HG03097 (cell line): ENCODE measurements around the gene ELMO1.

Source experiments
- ATAC-seq: cut with Tn5 transposase; IDR thresholded peaks from one replicate; pipeline ENCODE4 v1.9.1; 2021; ENCODE audit not compliant: unreplicated experiment, low FRiP score

Gene ELMO1

GRCh38 chr7:37284285-37284684, 164.4 kb downstream of the ELMO1 start:
- ATAC-seq: no peak

DNA sequence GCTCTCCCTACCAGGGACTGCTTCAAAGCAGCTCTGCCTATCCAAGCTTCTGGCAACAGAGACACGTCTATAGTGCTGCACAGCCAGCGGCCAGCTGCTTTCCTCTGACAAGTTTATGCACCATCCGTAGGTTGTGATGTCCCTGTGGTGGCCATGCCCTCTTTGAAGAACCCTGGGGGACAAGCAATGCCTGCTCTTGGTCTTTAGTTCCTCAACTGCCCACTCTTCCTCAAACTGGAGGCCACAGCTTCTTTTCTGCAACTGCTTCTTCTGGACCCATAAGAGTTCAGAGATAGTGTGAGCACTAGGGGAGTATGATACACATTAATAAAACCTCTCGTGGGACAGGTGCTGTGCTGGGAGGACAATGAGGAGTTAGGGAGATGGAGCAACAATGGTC, 164.9 kb downstream of the ELMO1 start:
- ATAC-seq: no peak

DNA sequence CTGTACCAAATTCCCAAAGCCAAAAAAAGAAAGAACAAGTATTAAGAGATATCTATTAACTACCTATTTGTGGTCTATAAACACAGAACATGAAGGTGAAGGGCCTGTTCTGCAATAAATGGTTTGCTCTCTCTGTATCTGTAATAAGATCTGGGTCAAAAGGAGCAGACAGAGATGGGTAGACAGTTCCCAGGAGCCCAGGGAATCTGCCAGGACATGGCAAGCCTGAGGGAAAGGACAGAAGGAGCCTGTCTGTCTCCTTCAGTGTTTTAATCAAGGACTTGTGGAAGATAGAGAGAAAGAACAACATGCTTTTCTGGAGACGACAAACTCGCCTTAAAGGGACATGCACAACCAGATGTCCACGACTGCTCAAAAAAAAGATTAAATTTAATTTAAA, 165.7 kb downstream of the ELMO1 start:
- no peak for ATAC-seq

GRCh38 chr7:37282093-37282444, 166.6 kb downstream of the ELMO1 start:
- ATAC-seq: no peak

DNA sequence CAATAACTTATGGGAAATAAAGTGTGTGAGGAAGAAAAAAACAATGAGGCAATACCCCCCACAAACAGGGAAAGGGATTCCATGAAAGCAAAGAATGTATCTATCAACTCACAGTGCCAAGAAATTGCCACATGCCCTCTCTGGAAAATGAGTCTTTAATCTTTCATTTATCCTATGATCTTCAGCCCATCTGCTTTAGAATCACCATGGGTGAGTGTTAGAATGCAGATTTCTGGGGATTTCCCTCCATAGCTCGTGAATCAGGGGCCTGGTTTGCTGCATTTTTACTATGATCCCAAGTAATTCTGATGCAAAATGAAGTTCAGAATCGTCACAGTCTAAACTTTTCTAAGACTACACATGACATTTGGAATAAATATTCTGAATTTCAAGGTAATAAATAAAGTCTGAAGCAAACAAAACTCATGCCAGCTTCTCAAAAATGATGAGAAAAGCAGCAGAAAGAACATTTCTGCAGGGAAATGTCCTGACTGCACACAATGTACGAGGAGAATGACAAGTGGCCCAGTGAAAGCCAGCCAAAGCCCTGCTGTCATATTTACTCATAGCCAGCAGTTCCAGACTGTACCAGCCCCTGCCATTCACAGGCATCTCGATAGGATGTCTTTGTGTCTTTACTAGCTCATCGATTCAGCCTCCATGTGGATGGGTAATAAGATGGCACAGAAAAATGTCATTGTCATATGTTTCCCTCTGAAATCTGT, 167.1 kb downstream of the ELMO1 start:
- ATAC-seq: no peak

DNA sequence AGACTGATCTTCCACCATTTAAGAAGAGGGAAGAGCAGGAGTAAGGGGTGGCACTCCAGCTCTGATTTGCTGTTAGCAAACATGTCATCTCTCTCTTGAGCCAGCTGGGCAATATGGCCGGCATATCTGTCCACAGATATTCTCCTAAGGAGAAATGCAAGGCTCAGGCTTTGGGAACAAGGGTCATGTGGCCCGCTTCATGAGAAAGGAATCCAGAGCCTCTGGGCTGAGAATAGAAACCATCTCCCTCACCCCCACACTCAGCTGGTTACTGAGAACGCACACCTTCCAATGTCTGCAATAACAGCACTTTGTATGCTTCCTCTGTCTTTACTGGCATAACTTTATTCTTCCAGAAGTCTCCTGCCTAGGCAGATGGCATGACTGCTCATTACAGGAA, 171.2 kb downstream of the ELMO1 start:
- no peak for ATAC-seq

- no peak for ATAC-seq
Observed at GRCh38 chr7:37275078-37275710, 173.5 kb downstream of the ELMO1 start.

GRCh38 chr7:37273891-37274290, 174.8 kb downstream of the ELMO1 start:
- no peak for ATAC-seq

- ATAC-seq: no peak
Observed at GRCh38 chr7:37269711-37270508, 178.8 kb downstream of the ELMO1 start.

DNA sequence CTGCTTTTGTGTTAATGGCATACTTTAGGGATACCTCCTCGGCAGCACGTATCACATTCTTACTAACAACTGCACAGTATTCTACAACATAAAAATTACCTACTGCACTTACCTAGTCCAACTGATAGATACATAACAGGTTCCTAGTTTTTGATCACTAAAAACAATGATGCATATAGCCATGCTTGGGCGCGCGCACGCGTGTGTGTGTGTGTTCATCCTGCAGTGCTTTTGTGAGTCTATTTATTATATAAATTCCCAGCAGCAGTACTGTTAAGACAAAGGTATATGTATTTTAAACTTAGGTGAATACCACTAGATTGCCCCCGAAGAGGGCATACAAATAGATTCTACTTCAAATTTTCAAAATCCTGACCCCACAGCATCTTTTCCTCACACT, 181.4 kb downstream of the ELMO1 start:
- no peak for ATAC-seq

GRCh38 chr7:37265876-37266275, 182.8 kb downstream of the ELMO1 start:
- ATAC-seq: no peak

DNA sequence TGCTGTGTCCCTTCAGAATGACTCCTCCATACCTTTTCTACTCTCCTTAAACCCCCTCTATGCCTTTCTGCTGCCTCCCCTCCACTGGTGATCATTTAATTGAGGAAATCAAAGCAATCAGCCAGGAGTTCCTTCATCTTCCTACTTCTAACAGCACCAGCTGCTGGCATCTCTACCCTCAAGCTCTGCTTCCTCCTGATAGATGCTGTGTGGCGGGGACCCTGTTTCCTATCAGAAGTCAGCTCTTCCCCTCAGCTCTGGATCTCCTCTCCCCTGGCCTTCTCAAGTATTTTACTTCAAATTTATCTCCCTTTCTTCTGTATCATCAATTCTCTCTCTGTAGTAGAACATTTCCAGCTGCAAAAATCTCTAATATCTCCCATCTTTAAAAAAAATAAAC, 183.7 kb downstream of the ELMO1 start:
- no peak for ATAC-seq

DNA sequence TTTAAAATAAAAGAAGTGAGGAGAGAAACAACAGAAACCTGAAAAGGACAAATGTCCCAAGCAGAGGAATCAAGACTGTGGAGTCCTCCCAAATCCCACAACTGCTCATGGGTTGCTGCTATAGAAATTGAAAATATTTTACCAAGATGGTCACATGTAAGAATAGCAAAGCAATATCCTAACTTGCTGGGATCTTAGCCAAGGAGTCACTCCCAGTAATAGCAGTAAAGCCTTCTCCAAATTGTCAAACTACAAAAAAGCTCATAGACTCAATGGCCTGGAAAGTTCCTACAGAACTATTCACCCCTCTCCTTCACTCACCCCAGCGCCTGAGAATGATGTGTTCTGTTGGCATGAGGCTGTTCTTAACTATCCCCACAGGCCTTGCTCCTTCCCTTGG, 186.5 kb downstream of the ELMO1 start:
- ATAC-seq: no peak

DNA sequence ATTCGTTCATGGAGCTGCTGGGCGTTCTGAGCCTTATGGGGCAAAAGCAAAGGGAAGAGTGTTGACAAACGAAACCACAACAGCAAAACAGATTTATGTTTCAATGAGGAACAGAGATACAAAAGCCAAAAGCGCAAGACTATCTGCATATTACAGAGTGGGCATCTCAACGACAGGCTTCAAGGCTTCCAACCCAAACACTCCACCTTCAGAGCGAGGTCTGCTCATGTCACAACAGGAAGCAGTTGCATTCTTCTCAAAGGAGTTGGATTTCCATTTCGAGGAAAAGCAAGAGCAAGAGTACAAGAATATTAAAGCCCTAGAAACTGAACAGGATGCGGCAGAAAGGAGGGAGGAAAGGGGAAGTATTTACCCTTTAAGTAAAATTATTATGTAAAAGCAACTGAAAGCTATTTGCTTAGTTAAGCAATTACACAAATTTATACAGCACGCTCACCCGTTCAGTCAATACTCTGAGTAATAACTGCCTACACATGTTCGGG, 189.3 kb downstream of the ELMO1 start:
- no peak for ATAC-seq

DNA sequence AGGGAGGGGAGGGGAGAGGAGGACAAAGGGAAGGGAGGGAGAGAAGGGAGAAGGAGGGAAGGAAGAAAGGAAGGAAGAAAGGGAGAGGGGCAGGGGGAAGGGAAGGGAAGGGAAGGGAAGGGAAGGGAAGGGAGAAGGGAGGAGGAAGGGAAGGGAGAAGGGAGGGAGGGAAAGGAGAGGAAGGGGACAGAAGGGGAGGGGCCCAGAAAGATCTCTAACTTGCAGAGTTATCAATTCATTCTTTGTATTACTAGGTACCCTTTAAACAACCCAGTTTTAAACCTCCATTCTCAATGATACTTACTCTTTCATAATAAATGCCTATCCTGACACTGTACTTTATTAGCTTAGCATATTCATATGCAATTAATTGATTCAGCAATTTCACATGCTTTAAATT, 192.0 kb downstream of the ELMO1 start:
- no peak for ATAC-seq

- ATAC-seq: no peak
Observed at GRCh38 chr7:37255327-37255944, 193.2 kb downstream of the ELMO1 start.

GRCh38 chr7:37251222-37251621, 197.4 kb downstream of the ELMO1 start:
- ATAC-seq: no peak

GRCh38 chr7:37249240-37249639, 199.4 kb downstream of the ELMO1 start:
- no peak for ATAC-seq

- no peak for ATAC-seq
Observed at GRCh38 chr7:37248396-37248861, 200.2 kb downstream of the ELMO1 start.

DNA sequence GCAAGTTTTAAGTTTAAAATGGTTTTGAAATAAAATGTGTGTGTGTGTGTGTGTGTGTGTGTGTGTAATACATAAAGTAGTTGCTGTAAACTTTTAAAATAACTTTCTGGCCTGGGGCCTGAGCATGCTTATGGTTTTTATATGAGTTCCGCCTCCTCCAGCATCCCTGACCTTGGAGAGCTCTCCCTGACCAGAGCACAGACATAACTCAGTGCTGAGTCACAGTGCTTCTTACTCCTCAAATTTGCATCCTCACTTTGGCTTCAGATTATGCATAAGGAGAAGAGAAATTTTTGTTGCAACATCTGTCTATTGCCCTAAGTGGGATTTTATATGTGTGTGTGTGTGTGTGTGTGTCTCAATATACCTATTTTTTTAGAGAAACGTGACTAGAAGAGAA, 200.8 kb downstream of the ELMO1 start:
- no peak for ATAC-seq

DNA sequence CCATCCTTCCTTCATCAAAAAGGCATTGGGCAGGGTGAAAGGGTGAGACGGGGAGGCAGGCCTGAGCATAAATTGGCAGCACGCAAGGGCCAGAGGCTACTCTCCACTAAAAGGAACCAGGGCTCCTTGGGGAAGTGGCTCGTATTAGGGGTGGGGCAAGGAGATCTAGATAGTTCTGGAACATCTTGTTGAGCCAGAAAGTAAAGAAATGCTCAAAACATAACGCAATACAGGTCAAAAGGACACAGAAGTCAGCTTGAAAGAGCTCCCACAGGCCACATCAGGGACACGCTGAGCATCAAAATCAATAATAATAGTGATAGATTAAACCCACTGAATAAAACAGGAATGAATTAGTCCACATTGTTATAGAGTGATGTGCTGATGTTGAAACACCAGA, 203.1 kb downstream of the ELMO1 start:
- no peak for ATAC-seq
